GM21576 (cell line): ENCODE measurements around the gene FAM200C.
"Not testable (repeated sequence)": the region's sequence is repeated elsewhere in the genome, so short reads cannot be mapped to it uniquely, and the experiment has no call there.

ENCODE experiments used
- ATAC-seq: cut with Tn5 transposase; IDR thresholded peaks from one replicate; pipeline ENCODE4 v1.9.1; 2021; ENCODE audit warnings: mild to moderate bottlenecking, moderate library complexity; ENCODE audit not compliant: unreplicated experiment

FAM200C gene

GRCh38 chr5:160399402-160400353 lies at the start of gene FAM200C:
Gene FAM200C (minus strand): TSS chr5:160400054. CDS start chr5:160395490, 4,564 bp downstream.
- ATAC-seq: peak; percentile 88

DNA sequence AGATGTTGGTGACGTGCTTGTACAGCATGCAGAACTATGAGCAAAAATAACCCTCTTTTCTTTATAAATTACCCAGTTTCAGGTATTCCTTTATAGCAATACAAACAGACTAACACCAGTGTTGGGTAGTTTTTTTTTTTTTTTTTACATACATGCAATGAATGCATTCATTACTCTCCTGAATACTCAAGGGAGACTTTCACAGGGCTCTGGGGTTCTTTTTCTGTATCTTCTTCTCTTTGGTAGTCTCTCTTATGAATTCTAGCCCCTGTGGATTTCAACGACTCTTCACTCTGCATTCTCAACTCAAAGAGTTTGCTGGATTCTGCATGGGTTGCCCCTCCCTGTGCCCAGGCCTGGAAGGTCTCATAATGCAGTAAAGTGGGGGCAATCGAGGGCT lies 49.6 kb upstream of the FAM200C start:
- no peak for ATAC-seq

DNA sequence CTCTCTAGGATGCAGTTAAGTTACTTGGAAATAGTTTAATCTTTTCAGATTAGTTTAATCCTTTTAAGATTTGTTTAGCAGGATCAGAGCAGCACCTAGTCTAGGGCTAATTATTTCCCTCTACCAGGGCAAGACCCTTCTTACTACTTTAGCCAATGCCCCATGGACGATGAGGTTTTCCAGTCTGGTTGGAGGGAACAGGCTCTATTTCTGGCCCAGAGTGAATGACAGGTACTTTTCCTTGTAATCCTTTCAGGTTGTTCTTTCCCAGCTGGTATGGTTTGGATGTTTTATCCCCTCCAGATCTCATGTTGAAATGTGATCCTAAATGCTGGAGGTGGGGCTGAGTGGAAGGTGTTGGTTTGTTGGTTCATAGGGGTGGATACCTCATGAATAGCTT lies 49.0 kb upstream of the FAM200C start:
- ATAC-seq: no peak

DNA sequence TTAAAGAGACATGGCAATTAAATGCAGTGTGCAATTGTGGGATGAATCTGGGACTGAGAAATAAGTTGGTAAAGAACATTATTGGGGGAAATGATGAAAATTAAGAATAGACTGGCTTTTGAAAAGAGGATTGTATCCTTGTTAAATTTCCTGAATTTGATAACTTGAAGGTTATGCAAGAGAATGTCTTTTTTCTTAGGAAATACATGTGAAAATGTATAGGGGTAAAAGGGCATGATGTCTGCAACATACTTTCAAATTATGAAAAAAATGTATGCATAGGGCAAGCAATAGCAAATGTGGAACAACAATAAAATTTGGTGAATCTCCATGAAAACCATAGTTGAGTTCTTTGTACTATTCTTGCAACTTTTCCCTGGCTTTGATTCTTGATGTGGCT lies 45.9 kb upstream of the FAM200C start:
- ATAC-seq: no peak

DNA sequence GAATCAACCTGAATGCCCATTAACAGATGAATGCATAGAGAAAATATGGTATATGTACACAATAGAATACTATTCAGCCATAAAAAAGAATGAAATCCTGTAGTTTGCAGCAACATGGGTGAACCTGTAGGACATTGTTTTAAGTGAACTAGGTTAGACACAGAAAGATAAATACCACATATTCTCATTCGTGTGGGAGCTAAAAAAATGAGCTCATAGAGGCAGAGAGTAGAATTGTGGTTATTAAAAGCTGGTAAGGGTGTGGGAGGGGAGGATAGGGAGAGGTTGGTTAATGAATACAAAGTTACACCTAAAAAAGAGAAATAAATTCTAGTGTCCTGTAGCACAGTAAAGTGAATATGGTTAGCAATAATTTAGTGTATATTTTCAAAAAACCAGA lies 45.3 kb upstream of the FAM200C start:
- ATAC-seq: no peak

- ATAC-seq: no peak
Measured at GRCh38 chr5:160444407-160444806, 44.6 kb upstream of the FAM200C start.

- no peak for ATAC-seq
Measured at GRCh38 chr5:160442824-160443431, 43.1 kb upstream of the FAM200C start.

GRCh38 chr5:160441311-160441781 lies 41.5 kb upstream of the FAM200C start:
- no peak for ATAC-seq

- peak; percentile 58 for ATAC-seq
Measured at GRCh38 chr5:160439205-160439600, 39.3 kb upstream of the FAM200C start.

GRCh38 chr5:160438316-160439204 lies 38.7 kb upstream of the FAM200C start:
- peak; percentile 32 for ATAC-seq

- ATAC-seq: no peak
Measured at GRCh38 chr5:160437271-160437670, 37.4 kb upstream of the FAM200C start.

- not testable (repeated sequence) for ATAC-seq
Measured at GRCh38 chr5:160436661-160437060, 36.8 kb upstream of the FAM200C start.

GRCh38 chr5:160436017-160436416 lies 36.2 kb upstream of the FAM200C start:
- no peak for ATAC-seq

DNA sequence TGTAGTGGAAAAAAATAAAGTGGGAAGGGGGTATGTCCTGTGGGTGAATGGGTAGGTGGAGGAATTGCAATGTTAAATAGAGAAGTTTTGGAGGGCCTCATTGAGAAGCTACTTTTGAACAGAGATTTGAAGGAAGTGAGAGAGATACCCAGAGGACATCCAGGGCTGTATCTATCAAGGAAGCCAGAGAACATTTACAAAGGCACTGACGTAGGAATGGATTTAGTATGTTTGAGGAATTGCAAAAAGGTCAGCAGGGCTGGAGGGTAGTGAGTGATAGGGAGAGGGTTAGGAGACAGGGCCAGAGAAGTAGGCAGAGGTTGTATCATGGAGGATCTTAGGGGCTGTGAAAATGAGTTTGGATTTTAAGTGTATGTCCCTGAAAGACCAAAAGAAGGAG lies 35.7 kb upstream of the FAM200C start:
- no peak for ATAC-seq

DNA sequence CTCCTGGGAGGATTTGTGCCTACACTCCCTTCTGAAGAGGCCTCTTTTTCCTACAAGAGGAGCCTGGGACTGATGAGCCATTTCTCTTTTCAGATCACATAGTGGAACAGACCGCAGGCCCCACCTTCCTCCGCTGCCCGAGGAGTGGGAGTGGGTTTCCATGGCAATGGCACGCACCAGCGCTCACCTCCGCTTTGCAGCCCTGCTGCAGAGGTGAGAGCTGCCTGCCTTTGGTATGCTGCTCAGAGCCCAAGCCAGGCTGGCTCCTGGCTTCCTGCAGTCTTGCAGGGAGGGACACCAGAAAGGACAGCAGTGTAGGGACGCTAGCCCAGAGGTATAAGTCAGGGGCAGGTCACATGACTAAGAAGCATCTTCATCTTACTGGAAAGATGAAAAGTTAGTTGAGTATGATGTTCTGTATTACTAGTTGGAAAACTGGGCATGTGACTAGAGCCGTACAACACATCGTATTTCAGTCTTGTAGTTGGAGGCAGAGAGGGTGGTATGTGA lies 34.2 kb upstream of the FAM200C start:
- peak; percentile 88 for ATAC-seq

DNA sequence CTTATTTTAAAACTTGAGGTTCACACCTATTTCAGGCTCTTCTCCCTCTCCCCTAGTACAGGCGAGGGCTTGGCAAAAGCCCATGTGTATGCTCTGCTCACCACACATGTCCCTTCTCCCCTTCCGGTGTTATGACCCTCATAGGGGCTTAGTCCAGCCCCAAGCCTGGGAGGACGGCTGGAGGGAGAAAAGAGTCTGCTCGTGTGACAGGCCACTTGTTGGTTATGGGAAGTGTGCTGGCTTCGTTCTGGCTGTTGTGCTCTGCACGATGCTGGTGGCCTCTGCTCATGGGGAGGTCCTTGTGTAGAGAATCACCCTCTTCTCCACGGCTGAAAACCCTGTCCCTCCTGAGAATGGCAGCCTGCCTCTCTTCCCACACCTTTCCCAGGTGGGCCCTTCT lies 32.9 kb upstream of the FAM200C start:
- ATAC-seq: no peak

DNA sequence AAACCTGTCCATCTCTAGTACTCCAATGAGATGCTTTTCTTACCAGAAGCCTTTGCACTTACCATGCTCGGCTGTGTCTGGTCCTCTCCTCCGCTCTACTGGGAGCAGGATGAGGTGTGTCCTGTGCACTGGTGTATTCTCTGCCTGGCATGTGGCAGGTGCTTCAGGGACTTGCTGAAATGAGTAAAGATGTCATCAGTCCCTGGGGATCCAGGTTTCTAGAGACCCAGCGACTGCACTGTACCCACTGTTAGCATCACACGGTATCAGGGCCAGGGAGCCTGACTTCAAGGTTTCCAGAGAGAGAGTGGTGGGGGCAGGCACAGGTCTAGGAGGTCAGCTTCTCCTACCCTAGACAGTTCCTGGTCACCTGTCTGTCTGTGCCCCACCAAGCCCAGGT lies 32.3 kb upstream of the FAM200C start:
- no peak for ATAC-seq

DNA sequence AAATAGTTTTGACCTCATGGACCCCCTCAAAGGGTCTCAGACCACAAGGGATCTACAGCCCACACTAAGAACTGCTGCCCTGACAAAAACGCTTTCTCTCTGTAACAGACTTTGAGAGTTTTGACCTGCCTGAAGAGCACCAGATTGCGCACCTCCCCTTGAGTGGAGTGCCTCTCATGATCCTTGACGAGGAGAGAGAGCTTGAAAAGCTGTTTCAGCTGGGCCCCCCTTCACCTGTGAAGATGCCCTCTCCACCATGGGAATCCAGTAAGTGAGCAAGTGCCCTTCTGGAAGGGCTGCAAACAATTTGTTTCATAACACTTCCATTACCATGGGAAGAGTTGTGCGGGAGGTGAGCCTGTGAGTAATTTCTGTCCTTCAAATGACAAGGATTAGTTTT lies 27.8 kb upstream of the FAM200C start:
- ATAC-seq: no peak

GRCh38 chr5:160423099-160423498 lies 23.2 kb upstream of the FAM200C start:
- ATAC-seq: no peak

DNA sequence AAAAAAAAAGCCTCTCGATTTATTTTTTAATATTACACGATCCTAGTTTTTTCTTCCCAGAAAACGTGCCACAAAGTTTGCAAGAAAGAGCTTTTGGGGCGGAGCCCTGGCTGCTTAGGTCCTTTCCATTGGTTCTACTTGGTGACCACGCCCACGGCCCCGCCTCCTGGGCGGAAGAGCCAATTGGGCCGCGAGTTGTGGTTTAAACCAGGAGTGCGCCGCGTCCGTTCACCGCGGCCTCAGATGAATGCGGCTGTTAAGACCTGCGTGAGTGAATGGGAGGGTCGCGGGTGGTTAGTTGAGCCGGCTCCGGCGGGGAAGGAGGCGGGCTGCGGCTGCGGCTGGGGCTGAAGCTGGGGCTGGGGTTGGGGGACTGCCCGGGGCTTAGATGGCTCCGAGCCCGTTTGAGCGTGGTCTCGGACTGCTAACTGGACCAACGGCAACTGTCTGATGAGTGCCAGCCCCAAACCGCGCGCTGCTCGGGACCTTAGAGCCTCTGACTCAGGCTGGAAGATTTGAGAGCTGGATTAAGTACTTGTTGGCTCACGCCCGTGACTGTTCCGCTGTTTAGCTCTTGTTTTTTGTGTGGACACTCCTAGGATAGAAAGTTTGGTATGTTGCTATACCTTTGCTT lies 21.9 kb upstream of the FAM200C start, which contains the start of gene PTTG1:
TSS of gene PTTG1 (plus strand) at position 231 of the 634 bp plus-strand sequence. CDS start 458 bp downstream, outside the sequence.
- peak; percentile 70 for ATAC-seq
